ENCODE data around the gene PPP1R27.

PPP1R27 gene

GRCh38 chr17:81807839-81808238 lies 27.0 kb downstream of the PPP1R27 start:
- Histone ChIP-seq H3K4me3 (ENCODE audit: extremely low read depth, insufficient read depth, low read length, poor library complexity, severe bottlenecking) (no peak overlapping the region), H3K27ac (ENCODE audit: low read depth, low read length, severe bottlenecking) (no peak overlapping the region), H3K36me3 (ENCODE audit: control insufficient read depth, insufficient read depth, low read length) (no peaks in the 10 kb centered on the region), H3K9me3 (ENCODE audit: control insufficient read depth, low read length) (no peaks in the 10 kb centered on the region), H3K4me1 (ENCODE audit: control insufficient read depth, insufficient read depth, low read length, poor library complexity, severe bottlenecking) (no peaks in the 10 kb centered on the region)
- WGBS, 2 experiments (ENCODE audit: insufficient coverage in 2 of 2), result 80 to 90% methylated on average over 10 to 13 of the region's 13 CpGs

GRCh38 chr17:81807210-81807719 lies 27.6 kb downstream of the PPP1R27 start:
- Histone ChIP-seq H3K36me3 (ENCODE audit: control insufficient read depth, insufficient read depth, low read length) (no peaks in the 10 kb centered on the region), H3K9me3 (ENCODE audit: control insufficient read depth, low read length) (no peaks in the 10 kb centered on the region), H3K4me3 (ENCODE audit: extremely low read depth, insufficient read depth, low read length, poor library complexity, severe bottlenecking) (no peak overlapping the region), H3K27ac (ENCODE audit: low read depth, low read length, severe bottlenecking) (no peak overlapping the region), H3K4me1 (ENCODE audit: control insufficient read depth, insufficient read depth, low read length, poor library complexity, severe bottlenecking) (no peaks in the 10 kb centered on the region)
- 72 to 80% methylated on average over 13 to 17 of the region's 18 CpGs for WGBS, 2 experiments (ENCODE audit: insufficient coverage in 2 of 2)

GRCh38 chr17:81806461-81807209 lies 28.2 kb downstream of the PPP1R27 start:
- no peaks in the 10 kb centered on the region for H3K9me3 ChIP-seq (ENCODE audit: control insufficient read depth, low read length)
- H3K36me3 ChIP-seq (ENCODE audit: control insufficient read depth, insufficient read depth, low read length), result no peaks in the 10 kb centered on the region
- WGBS, 2 experiments (ENCODE audit: insufficient coverage in 2 of 2), result 48 to 58% methylated on average over 12 to 18 of the region's 23 CpGs
- no peaks in the 10 kb centered on the region for H3K4me1 ChIP-seq (ENCODE audit: control insufficient read depth, insufficient read depth, low read length, poor library complexity, severe bottlenecking)
- no peak overlapping the region for H3K27ac ChIP-seq (ENCODE audit: low read depth, low read length, severe bottlenecking)
- H3K4me3 ChIP-seq (ENCODE audit: extremely low read depth, insufficient read depth, low read length, poor library complexity, severe bottlenecking), result no peak overlapping the region

GRCh38 chr17:81805707-81806460 lies 29.0 kb downstream of the PPP1R27 start:
- no peaks in the 10 kb centered on the region for H3K4me1 ChIP-seq (ENCODE audit: control insufficient read depth, insufficient read depth, low read length, poor library complexity, severe bottlenecking)
- WGBS, 2 experiments (ENCODE audit: insufficient coverage in 2 of 2), result 74 to 82% methylated on average over 12 to 16 of the region's 18 CpGs
- no peak overlapping the region for H3K4me3 ChIP-seq (ENCODE audit: extremely low read depth, insufficient read depth, low read length, poor library complexity, severe bottlenecking)
- H3K9me3 ChIP-seq (ENCODE audit: control insufficient read depth, low read length), result no peaks in the 10 kb centered on the region
- no peak overlapping the region for H3K27ac ChIP-seq (ENCODE audit: low read depth, low read length, severe bottlenecking)
- no peaks in the 10 kb centered on the region for H3K36me3 ChIP-seq (ENCODE audit: control insufficient read depth, insufficient read depth, low read length)

GRCh38 chr17:81804559-81805399 lies 30.1 kb downstream of the PPP1R27 start:
- no peaks in the 10 kb centered on the region for H3K4me1 ChIP-seq (ENCODE audit: control insufficient read depth, insufficient read depth, low read length, poor library complexity, severe bottlenecking)
- WGBS, 2 experiments (ENCODE audit: insufficient coverage in 2 of 2), result 10 to 11% methylated on average over 49 to 59 of the region's 65 CpGs
- H3K36me3 ChIP-seq (ENCODE audit: control insufficient read depth, insufficient read depth, low read length), result no peaks in the 10 kb centered on the region
- no peak overlapping the region for H3K4me3 ChIP-seq (ENCODE audit: extremely low read depth, insufficient read depth, low read length, poor library complexity, severe bottlenecking)
- no peaks in the 10 kb centered on the region for H3K9me3 ChIP-seq (ENCODE audit: control insufficient read depth, low read length)
- no peak overlapping the region for H3K27ac ChIP-seq (ENCODE audit: low read depth, low read length, severe bottlenecking)

- Histone ChIP-seq H3K27ac (ENCODE audit: low read depth, low read length, severe bottlenecking) (no peak within 1 kb of the TSS), H3K4me1 (ENCODE audit: control insufficient read depth, insufficient read depth, low read length, poor library complexity, severe bottlenecking) (no peaks in the 10 kb centered on the region), H3K36me3 (ENCODE audit: control insufficient read depth, insufficient read depth, low read length) (no peaks in the 10 kb centered on the region), H3K4me3 (ENCODE audit: extremely low read depth, insufficient read depth, low read length, poor library complexity, severe bottlenecking) (no peak within 1 kb of the TSS), H3K9me3 (ENCODE audit: control insufficient read depth, low read length) (no peaks in the 10 kb centered on the region)
- 2 to 3% methylated on average over 92 to 99 of the region's 110 CpGs for WGBS, 2 experiments (ENCODE audit: insufficient coverage in 2 of 2)
These were observed 30.9 kb downstream of the PPP1R27 start, which contains the start of gene GCGR for GRCh38 chr17:81803728-81804558. TSS of gene GCGR (plus strand) at chr17:81804150. CDS start at chr17:81809019, 4,869 bp downstream.

- Histone ChIP-seq H3K4me1 (ENCODE audit: control insufficient read depth, insufficient read depth, low read length, poor library complexity, severe bottlenecking) (no peaks in the 10 kb centered on the region), H3K27ac (ENCODE audit: low read depth, low read length, severe bottlenecking) (no peak overlapping the region), H3K4me3 (ENCODE audit: extremely low read depth, insufficient read depth, low read length, poor library complexity, severe bottlenecking) (no peak overlapping the region), H3K36me3 (ENCODE audit: control insufficient read depth, insufficient read depth, low read length) (no peaks in the 10 kb centered on the region), H3K9me3 (ENCODE audit: control insufficient read depth, low read length) (no peaks in the 10 kb centered on the region)
- 33 to 36% methylated on average over 20 to 24 of the region's 26 CpGs for WGBS, 2 experiments (ENCODE audit: insufficient coverage in 2 of 2)
These were observed 31.8 kb downstream of the PPP1R27 start for GRCh38 chr17:81802856-81803643.

- no peaks in the 10 kb centered on the region for H3K36me3 ChIP-seq (ENCODE audit: control insufficient read depth, insufficient read depth, low read length)
- 85 to 89% methylated on average over 7 to 8 of the region's 9 CpGs for WGBS, 2 experiments (ENCODE audit: insufficient coverage in 2 of 2)
- no peak overlapping the region for H3K27ac ChIP-seq (ENCODE audit: low read depth, low read length, severe bottlenecking)
These were observed 32.6 kb downstream of the PPP1R27 start for GRCh38 chr17:81802048-81802758.

GRCh38 chr17:81801327-81801726 lies 33.5 kb downstream of the PPP1R27 start:
- Histone ChIP-seq H3K9me3 (ENCODE audit: control insufficient read depth, low read length) (no peaks in the 10 kb centered on the region), H3K4me1 (ENCODE audit: control insufficient read depth, insufficient read depth, low read length, poor library complexity, severe bottlenecking) (no peaks in the 10 kb centered on the region), H3K36me3 (ENCODE audit: control insufficient read depth, insufficient read depth, low read length) (no peaks in the 10 kb centered on the region), H3K4me3 (ENCODE audit: extremely low read depth, insufficient read depth, low read length, poor library complexity, severe bottlenecking) (no peak overlapping the region), H3K27ac (ENCODE audit: low read depth, low read length, severe bottlenecking) (no peak overlapping the region)
- WGBS, 2 experiments (ENCODE audit: insufficient coverage in 2 of 2), result 85 to 92% methylated on average over 7 to 9 of the region's 9 CpGs

More at GRCh38 chr17:81802048-81802758, 32.6 kb downstream of the PPP1R27 start:
- Histone ChIP-seq H3K9me3 (ENCODE audit: control insufficient read depth, low read length) (no peaks in the 10 kb centered on the region), H3K4me3 (ENCODE audit: extremely low read depth, insufficient read depth, low read length, poor library complexity, severe bottlenecking) (no peak overlapping the region), H3K4me1 (ENCODE audit: control insufficient read depth, insufficient read depth, low read length, poor library complexity, severe bottlenecking) (no peaks in the 10 kb centered on the region)
